GM12874 (cell line): ENCODE results near the gene INSYN2B.

Experiments
- TF ChIP-seq, protein P1 (sequence below): IDR thresholded peaks from 2 replicates; pipeline ENCODE4 v1.5.1; 2011; ENCODE audit warnings: low read depth, mild to moderate bottlenecking, control low read depth, low read length, moderate library complexity; ENCODE audit not compliant: insufficient read depth

The INSYN2B gene

DNA sequence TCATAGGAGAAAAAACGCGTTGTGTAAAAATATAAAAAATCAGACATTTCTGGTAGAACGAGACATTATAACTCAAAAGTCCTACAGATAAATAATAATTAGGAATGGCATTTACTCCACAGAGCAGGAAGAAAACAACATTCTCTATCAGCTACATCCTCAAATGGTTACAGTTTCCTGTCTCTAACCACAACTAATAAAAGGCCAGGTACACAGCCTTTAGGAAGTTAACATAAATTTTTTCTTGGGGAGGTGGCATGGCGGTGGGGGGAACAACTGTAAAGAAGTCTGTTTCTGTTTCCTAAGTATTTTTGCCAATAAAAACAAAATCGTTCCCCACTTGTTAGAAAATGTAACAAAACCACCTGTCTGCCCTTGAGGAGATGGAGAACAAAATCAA lies 44.5 kb downstream of the INSYN2B start:
- TF ChIP-seq, protein P1, sequence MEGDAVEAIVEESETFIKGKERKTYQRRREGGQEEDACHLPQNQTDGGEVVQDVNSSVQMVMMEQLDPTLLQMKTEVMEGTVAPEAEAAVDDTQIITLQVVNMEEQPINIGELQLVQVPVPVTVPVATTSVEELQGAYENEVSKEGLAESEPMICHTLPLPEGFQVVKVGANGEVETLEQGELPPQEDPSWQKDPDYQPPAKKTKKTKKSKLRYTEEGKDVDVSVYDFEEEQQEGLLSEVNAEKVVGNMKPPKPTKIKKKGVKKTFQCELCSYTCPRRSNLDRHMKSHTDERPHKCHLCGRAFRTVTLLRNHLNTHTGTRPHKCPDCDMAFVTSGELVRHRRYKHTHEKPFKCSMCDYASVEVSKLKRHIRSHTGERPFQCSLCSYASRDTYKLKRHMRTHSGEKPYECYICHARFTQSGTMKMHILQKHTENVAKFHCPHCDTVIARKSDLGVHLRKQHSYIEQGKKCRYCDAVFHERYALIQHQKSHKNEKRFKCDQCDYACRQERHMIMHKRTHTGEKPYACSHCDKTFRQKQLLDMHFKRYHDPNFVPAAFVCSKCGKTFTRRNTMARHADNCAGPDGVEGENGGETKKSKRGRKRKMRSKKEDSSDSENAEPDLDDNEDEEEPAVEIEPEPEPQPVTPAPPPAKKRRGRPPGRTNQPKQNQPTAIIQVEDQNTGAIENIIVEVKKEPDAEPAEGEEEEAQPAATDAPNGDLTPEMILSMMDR = no peak

DNA sequence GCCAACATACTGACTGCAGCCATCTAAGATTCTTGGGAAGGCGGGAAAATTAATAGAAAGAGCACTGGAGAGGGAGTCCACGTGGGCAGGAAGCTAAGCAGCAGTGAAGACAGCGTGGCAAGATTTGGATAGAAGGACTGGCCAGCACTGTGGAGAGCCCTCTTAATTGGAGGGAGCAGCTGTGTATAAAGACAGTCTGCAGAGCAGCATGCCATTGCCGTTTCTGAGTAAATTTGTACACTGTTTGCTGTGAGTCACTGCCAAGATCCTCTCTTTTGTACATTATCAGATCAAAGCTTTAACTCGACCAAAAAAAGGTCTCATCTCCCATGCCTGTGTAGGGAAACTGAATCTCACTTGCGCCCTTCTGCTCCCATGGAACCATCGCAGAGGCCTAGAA lies 45.3 kb downstream of the INSYN2B start:
- TF ChIP-seq, protein P1 = no peak

DNA sequence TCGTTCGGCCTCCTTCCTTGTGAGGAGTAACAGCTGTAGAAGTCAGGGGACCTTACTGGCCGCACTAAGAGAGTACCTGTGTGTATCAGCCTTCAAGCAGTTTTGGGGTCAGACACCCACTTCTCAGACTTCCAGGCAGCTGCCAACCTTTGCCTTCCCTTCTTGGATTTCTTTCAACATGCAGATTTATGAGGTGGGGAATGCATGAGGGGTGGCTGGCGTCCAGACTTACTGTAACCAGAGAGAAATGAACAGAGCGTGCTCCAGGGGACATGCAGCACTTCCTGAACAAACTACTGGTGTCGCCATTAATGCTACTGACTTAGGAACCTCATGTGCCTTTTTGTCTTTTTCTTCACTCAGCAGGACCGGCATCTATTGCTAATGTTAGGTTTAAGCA lies 46.7 kb downstream of the INSYN2B start:
- TF ChIP-seq, protein P1 = no peak

DNA sequence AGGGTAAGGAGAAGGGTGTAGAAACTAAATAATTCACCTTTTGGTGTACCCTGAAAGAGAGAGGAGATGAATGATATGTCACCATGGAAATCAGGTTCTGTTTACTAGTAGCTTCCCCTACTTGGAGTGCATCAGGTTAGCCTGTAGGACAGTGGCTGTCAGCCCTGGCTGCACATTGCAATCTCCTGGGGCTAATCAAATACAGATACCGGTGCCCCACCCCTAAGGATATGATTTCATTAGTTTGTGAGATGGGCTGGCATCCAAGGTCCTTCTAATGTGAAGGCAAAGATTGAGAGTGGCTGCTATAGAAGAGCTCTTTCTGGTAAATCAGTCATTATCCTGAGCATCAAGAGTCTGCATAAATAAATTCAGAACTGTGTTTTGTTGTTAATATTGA lies 47.2 kb downstream of the INSYN2B start:
- TF ChIP-seq, protein P1 = no peak

DNA sequence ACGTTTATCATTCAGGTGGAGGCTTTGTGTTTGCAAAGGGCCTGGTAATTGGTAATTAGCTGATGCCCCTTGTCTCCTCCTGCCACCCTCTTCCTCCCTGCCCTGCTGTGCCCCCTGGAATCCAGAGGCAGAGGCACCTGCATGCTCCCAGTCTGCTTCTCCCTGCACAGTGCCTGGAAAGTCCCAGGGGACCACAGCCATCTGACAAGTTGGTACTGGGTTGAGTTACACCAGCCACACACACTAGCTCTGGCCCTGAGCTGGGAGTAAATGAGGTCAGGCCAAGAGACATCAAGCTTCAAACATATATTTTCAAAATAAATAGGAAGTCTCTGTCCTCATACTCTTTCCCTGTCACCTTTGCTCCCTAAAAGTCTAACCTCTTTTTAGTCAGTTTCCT lies 56.3 kb downstream of the INSYN2B start:
- TF ChIP-seq, protein P1 = no peak

DNA sequence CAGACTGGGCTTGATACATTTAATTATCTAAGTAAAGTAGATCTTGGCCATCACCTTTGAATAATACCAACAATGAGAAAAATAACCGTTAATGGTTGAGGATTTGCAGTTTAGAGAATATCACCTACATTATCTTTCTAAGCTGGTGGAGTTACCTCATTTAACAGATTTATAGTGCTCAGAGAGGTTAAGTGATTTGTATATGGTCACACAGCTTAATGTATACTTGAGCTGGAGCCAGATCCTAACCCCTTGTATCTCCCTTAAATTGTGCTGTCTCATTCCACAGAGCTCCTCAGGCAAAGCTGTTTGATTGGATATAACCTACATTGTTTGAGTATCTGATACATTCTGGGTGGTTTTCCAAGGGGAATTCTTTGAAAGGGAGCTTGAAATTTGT lies 57.8 kb downstream of the INSYN2B start:
- TF ChIP-seq, protein P1 = no peak

DNA sequence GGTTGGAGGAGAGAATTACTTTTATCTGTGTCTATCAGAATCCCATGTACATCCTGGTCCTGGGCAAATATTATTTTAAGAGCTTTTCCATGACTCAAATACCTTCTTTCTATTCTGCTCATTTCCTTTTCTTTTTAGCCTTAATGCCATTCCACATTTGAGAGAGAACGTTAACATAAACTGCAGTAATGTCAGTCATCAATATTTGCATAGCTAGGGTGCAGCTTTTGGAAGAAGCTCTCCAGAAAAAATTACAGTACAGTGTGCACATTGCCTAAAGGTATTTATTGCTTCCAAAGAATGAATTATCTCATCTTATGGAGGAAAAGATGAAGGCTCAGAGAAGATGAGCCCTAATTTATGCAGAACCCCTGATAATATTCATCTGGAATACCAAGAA lies 58.3 kb downstream of the INSYN2B start:
- TF ChIP-seq, protein P1 = no peak

DNA sequence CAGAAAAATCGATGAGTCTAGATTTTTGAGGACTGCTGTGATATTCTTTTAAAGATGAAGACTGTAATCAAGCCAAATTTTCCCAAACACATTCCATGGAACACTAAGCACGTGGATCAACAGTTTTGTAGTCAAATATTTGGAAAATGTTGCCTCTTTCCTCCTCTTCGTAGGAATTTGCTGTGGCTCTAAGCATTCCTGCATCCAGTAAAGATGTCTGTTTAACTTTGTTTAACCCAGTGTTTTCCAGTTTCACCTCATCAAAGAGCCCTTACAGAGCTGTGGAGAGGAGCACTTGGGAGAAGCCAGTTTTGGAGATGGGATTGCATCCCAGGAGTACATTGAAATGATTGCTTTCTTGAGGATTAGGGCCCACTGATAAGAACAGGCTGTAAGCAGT lies 58.9 kb downstream of the INSYN2B start:
- TF ChIP-seq, protein P1 = no peak
